Activated B cell treated with CpG ODN at 0.5 μM for 24 hours (primary cell): ENCODE measurements around the gene ANKRD17. TPM values are rescaled to one million over a fixed set of nuclear protein-coding genes. Genes with fewer than 3 reads are reported as not detected.

ENCODE experiments used
- ATAC-seq: fragments of 200-7000 bp; cut with Tn5 transposase; one replicate; pipeline ENCODE4 v1.10.0; 2021; ENCODE audit warnings: low read depth, mild to moderate bottlenecking, moderate library complexity
- CTCF ChIA-PET: fragments of 350-600 bp; sonication (Branson Sonifier 250); formaldehyde crosslinking; loops from one replicate; lab custom pipeline; 2021; ENCODE audit warnings: antibody characterized with exemption; lab: Charles Lee
- POLR2A ChIA-PET: fragments of 350-600 bp; sonication (Branson Sonifier 250); formaldehyde crosslinking; loops from one replicate; lab custom pipeline; 2021; ENCODE audit warnings: antibody characterized with exemption; lab: Charles Lee
- DNase-seq: peaks from one replicate; pipeline ENCODE4 v3.0.0; 2022
- H3K27ac Mint-ChIP-seq: one replicate; pipeline ENCODE4 v1.8.0; 2020; ENCODE audit warnings: mixed read lengths
- H3K27me3 Mint-ChIP-seq: one replicate; pipeline ENCODE4 v1.8.0; 2021; ENCODE audit warnings: mixed read lengths
- H3K36me3 Mint-ChIP-seq: one replicate; pipeline ENCODE4 v1.8.0; 2021; ENCODE audit warnings: low read depth, mixed read lengths
- H3K4me1 Mint-ChIP-seq: one replicate; pipeline ENCODE4 v1.8.0; 2021; ENCODE audit warnings: mixed read lengths
- H3K4me3 Mint-ChIP-seq: one replicate; pipeline ENCODE4 v1.8.0; 2020; ENCODE audit warnings: mild to moderate bottlenecking, mixed read lengths
- H3K9me3 Mint-ChIP-seq: one replicate; pipeline ENCODE4 v1.8.0; 2020; ENCODE audit warnings: mixed read lengths
- CTCF ChIP-seq: fragments of 200-600 bp; IDR thresholded peaks from one replicate; pipeline ENCODE4 v1.8.0; 2022; ENCODE audit warnings: antibody characterized with exemption, mild to moderate bottlenecking
- intact Hi-C: fragments of 100-400 bp; cut with micrococcal nuclease; formaldehyde crosslinking; loops from one replicate; pipeline ENCODE4 v1.15.1; 2024
- total RNA-seq: library from RNA; stranded (reverse); gene quantifications from 2 replicates; pipeline ENCODE4 v1.2.3, GENCODE V29; 2022

Gene ANKRD17
- total RNA-seq, 1 donor from 2014 or later: 61.4 TPM

GRCh38 chr4:73067971-73068394, 190.6 kb downstream of the ANKRD17 start:
- H3K36me3 Mint-ChIP-seq: peaks cover 36% of the 10 kb centered on the region
- no peak for DNase-seq
- CTCF ChIA-PET: no interaction called here
- no peaks in the 10 kb centered on the region for H3K9me3 Mint-ChIP-seq
- POLR2A ChIA-PET: interaction anchor here (0.6 to 5.7 kb wide), 2 partner anchors 191 to 204 kb away, joined by 8 to 69 read pairs; partner anchors contain the start of gene ANKRD17
- no peak for TF ChIP-seq CTCF
- H3K4me1 Mint-ChIP-seq: peaks cover 38% of the 10 kb centered on the region
- intact Hi-C loops: loop anchor here (2.0 to 5.0 kb wide), 3 partner anchors 956 to 1377 kb away; partner anchors contain the start of genes AREG and MTHFD2L
- peak overlapping the region; percentile 97 for H3K27ac Mint-ChIP-seq
- peak overlapping the region; percentile 89 for H3K4me3 Mint-ChIP-seq
- no peaks in the 10 kb centered on the region for H3K27me3 Mint-ChIP-seq
- no peak for ATAC-seq

GRCh38 chr4:73066928-73067327, 191.7 kb downstream of the ANKRD17 start:
- Mint-ChIP-seq H3K27me3 (no peaks in the 10 kb centered on the region), H3K27ac (peak overlapping the region; percentile 78), H3K4me1 (peaks cover 38% of the 10 kb centered on the region), H3K36me3 (peaks cover 45% of the 10 kb centered on the region), H3K4me3 (no peak overlapping the region), H3K9me3 (no peaks in the 10 kb centered on the region)
- no peak for DNase-seq
- CTCF ChIA-PET: no interaction called here
- ATAC-seq: no peak
- intact Hi-C loops: loop anchor here (5.0 kb wide), 2 partner anchors 955 to 1090 kb away; partner anchors contain the start of gene MTHFD2L
- POLR2A ChIA-PET: interaction anchor here (5.7 kb wide), 1 partner anchor 192 kb away, joined by 69 read pairs; the partner anchor contains the start of gene ANKRD17
- no peak for TF ChIP-seq CTCF

- DNase-seq: no peak
- peaks cover 50% of the 10 kb centered on the region for H3K36me3 Mint-ChIP-seq
- ChIA-PET CTCF (no interaction called here), POLR2A (interaction anchor here (5.7 kb wide), 1 partner anchor 192 kb away, joined by 69 read pairs; the partner anchor contains the start of gene ANKRD17)
- no peaks in the 10 kb centered on the region for H3K9me3 Mint-ChIP-seq
- no peak for ATAC-seq
- H3K27ac Mint-ChIP-seq: peak overlapping the region; percentile 56
- no peaks in the 10 kb centered on the region for H3K27me3 Mint-ChIP-seq
- TF ChIP-seq CTCF: no peak
- no peak overlapping the region for H3K4me3 Mint-ChIP-seq
- intact Hi-C loops: loop anchor here (5.0 kb wide), 2 partner anchors 954 to 1091 kb away; partner anchors contain the start of gene MTHFD2L
- H3K4me1 Mint-ChIP-seq: peaks cover 38% of the 10 kb centered on the region
These were observed 192.2 kb downstream of the ANKRD17 start for GRCh38 chr4:73066445-73066844.

GRCh38 chr4:73064536-73064935, 194.1 kb downstream of the ANKRD17 start:
- Mint-ChIP-seq H3K27ac (no peak overlapping the region), H3K4me1 (peaks cover 32% of the 10 kb centered on the region), H3K9me3 (no peaks in the 10 kb centered on the region), H3K36me3 (peaks cover 63% of the 10 kb centered on the region), H3K27me3 (no peaks in the 10 kb centered on the region), H3K4me3 (no peak overlapping the region)
- no peak for DNase-seq
- TF ChIP-seq CTCF: no peak
- ChIA-PET CTCF (no interaction called here), POLR2A (no interaction called here)
- no peak for ATAC-seq
- intact Hi-C loops: no loop called here

- Mint-ChIP-seq H3K4me1 (no peaks in the 10 kb centered on the region), H3K36me3 (peaks cover 69% of the 10 kb centered on the region), H3K4me3 (no peak overlapping the region), H3K9me3 (no peaks in the 10 kb centered on the region), H3K27me3 (no peaks in the 10 kb centered on the region), H3K27ac (no peak overlapping the region)
- no peak for ATAC-seq
- DNase-seq: no peak
- TF ChIP-seq CTCF: no peak
- CTCF ChIA-PET: no interaction called here
- POLR2A ChIA-PET: interaction anchor here (0.5 kb wide), 1 partner anchor 10 kb away, joined by 5 read pairs; no protein-coding TSS in a partner anchor
- intact Hi-C loops: no loop called here
These were observed 203.2 kb downstream of the ANKRD17 start for GRCh38 chr4:73055241-73055897.
